HPDE6-E6E7 (cell line): Measurements from ENCODE around the gene NOBOX.
"Not testable (repeated sequence)": the region's sequence is repeated elsewhere in the genome, so short reads cannot be mapped to it uniquely, and the experiment has no call there.

Source experiments
- DNase-seq: peaks from one replicate; pipeline ENCODE4 v3.0.0; 2011; ENCODE audit warnings: missing footprints; ENCODE audit errors: extremely low spot score

Gene NOBOX

GRCh38 chr7:144391823-144392255, 11.7 kb downstream of the NOBOX start:
- DNase-seq: peak; percentile 49

GRCh38 chr7:144391014-144391413, 12.5 kb downstream of the NOBOX start:
- DNase-seq: no peak

GRCh38 chr7:144390481-144390880, 13.0 kb downstream of the NOBOX start:
- no peak for DNase-seq

GRCh38 chr7:144388950-144389349, 14.5 kb downstream of the NOBOX start:
- DNase-seq: no peak

GRCh38 chr7:144386741-144387140, 16.8 kb downstream of the NOBOX start:
- no peak for DNase-seq

- DNase-seq: peak; percentile 64
These were observed 18.8 kb downstream of the NOBOX start for GRCh38 chr7:144384555-144385245.

- DNase-seq: peak; percentile 65
These were observed 19.4 kb downstream of the NOBOX start for GRCh38 chr7:144384071-144384470.

GRCh38 chr7:144379776-144380384, 23.6 kb downstream of the NOBOX start:
- no peak for DNase-seq

GRCh38 chr7:144378651-144379050, 24.8 kb downstream of the NOBOX start:
- DNase-seq: no peak

GRCh38 chr7:144369221-144369620, 34.3 kb downstream of the NOBOX start:
- not testable (repeated sequence) for DNase-seq

- DNase-seq: not testable (repeated sequence)
These were observed 36.2 kb downstream of the NOBOX start for GRCh38 chr7:144367250-144367649.

- not testable (repeated sequence) for DNase-seq
These were observed 38.0 kb downstream of the NOBOX start for GRCh38 chr7:144365523-144365922.

- DNase-seq: not testable (repeated sequence)
These were observed 41.4 kb downstream of the NOBOX start for GRCh38 chr7:144362061-144362460.

- not testable (repeated sequence) for DNase-seq
These were observed 46.6 kb downstream of the NOBOX start for GRCh38 chr7:144356860-144357259.

GRCh38 chr7:144356185-144356584, 47.3 kb downstream of the NOBOX start:
- DNase-seq: not testable (repeated sequence)

GRCh38 chr7:144355176-144355822, 48.2 kb downstream of the NOBOX start, which contains the start of gene ARHGEF5:
Gene ARHGEF5, plus strand, starts transcription at chr7:144355402. Its CDS starts 7,268 bp downstream, at chr7:144362670.
- DNase-seq: not testable (repeated sequence)

GRCh38 chr7:144351667-144352066, 51.8 kb downstream of the NOBOX start:
- DNase-seq: not testable (repeated sequence)

- not testable (repeated sequence) for DNase-seq
These were observed 54.9 kb downstream of the NOBOX start for GRCh38 chr7:144348625-144349024.
